HepG2 (cell line): ENCODE results near the gene XPO5. TPM values are rescaled to one million over a fixed set of nuclear protein-coding genes. Genes with fewer than 3 reads are reported as not detected.

ENCODE experiments used
- ATAC-seq: fragments of 200-7000 bp; cut with Tn5 transposase; 3 replicates; pipeline ENCODE4 v1.9.1; 2020; ENCODE audit warnings: mild to moderate bottlenecking, moderate library complexity
- BruUV-seq: library from RNA; stranded (reverse); fragments of 400-500 nt; replicated peaks from 2 replicates; lab custom pipeline; 2021; lab: Mats Ljungman, UMichigan
- CTCF ChIA-PET: fragments of 300-600 bp; formaldehyde crosslinking; extraction: SDS; loops from one replicate; lab custom pipeline; 2021; ENCODE audit warnings: low total read pairs, inconsistent platforms, low intra/inter-chr PET ratio; lab: Yijun Ruan, JAX
- POLR2A ChIA-PET: fragments of 350-600 bp; sonication (Branson Sonifier 250); formaldehyde crosslinking; loops from one replicate; lab custom pipeline; 2020; ENCODE audit warnings: antibody characterized with exemption, inconsistent platforms; lab: Yijun Ruan, JAX
- DNase-seq: peaks from one replicate; pipeline ENCODE4 v3.0.0-alpha.2; 2015; ENCODE audit warnings: low spot score
- FAIRE-seq: peaks from 3 replicates; lab custom pipeline; 2011; peaks lifted over from hg19 to GRCh38; lab: Jason Lieb, UNC
- H2AFZ ChIP-seq: one replicate; pipeline ENCODE4 v1.6.1; 2011; ENCODE audit warnings: low read length, inconsistent platforms
- H3K27ac ChIP-seq: fragments of 300-600 bp; 3 replicates; pipeline ENCODE4 v1.8.0; 2011; ENCODE audit warnings: mixed run types, mild to moderate bottlenecking, mixed read lengths, low read length, inconsistent platforms; ENCODE audit not compliant: insufficient read depth; ENCODE audit errors: extremely low read length
- H3K27me3 ChIP-seq, 2 experiments: fragments of 200-600 bp in 1 of 2; 2 replicates in 1 of 2; 3 replicates in 1 of 2; pipeline versions ENCODE4 v1.6.0 to v1.8.0; 2011; ENCODE audit warnings: low read length in 2 of 2, mild to moderate bottlenecking in 2 of 2, moderate library complexity in 2 of 2, inconsistent platforms in 1 of 2; ENCODE audit not compliant: insufficient read depth in 2 of 2, control insufficient read depth in 1 of 2
- H3K36me3 ChIP-seq, 2 experiments: fragments of 200-600 bp in 1 of 2; replicated peaks in 1 of 2; 2 replicates in 1 of 2; 3 replicates in 1 of 2; pipeline versions ENCODE4 v1.5.1 to v1.8.0; 2011; ENCODE audit warnings: low read length in 2 of 2, inconsistent platforms in 1 of 2; ENCODE audit not compliant: insufficient read depth in 2 of 2, control insufficient read depth in 1 of 2
- H3K4me1 ChIP-seq: 2 replicates; pipeline ENCODE4 v1.5.1; 2012; ENCODE audit warnings: low read length, inconsistent platforms; ENCODE audit not compliant: insufficient read depth
- H3K4me2 ChIP-seq: 2 replicates; pipeline ENCODE4 v1.6.0; 2011; ENCODE audit warnings: low read depth, low read length, inconsistent platforms
- H3K4me3 ChIP-seq, 3 experiments: fragments of 200-600 bp in 1 of 3; sonication (generic), shearing (Covaris generic) in 1 of 3; replicated peaks in 1 of 3; 2 replicates each; pipeline ENCODE4 v1.5.1; 2011 to 2016; ENCODE audit warnings: low read length in 3 of 3, inconsistent platforms in 2 of 3, low read depth in 2 of 3, mild to moderate bottlenecking in 2 of 3, control low read depth in 1 of 3, mixed read lengths in 1 of 3; ENCODE audit not compliant: insufficient read depth in 1 of 3
- H3K79me2 ChIP-seq: one replicate; pipeline ENCODE4 v1.6.1; 2011; ENCODE audit warnings: low read length, inconsistent platforms; ENCODE audit not compliant: insufficient read depth
- H3K9ac ChIP-seq: 2 replicates; pipeline ENCODE4 v1.6.0; 2011; ENCODE audit warnings: mild to moderate bottlenecking, low read depth, low read length, inconsistent platforms; ENCODE audit not compliant: insufficient read depth
- H3K9me3 ChIP-seq: 2 replicates; pipeline ENCODE4 v1.5.1; 2012; ENCODE audit warnings: mild to moderate bottlenecking, low read length
- H4K20me1 ChIP-seq: 2 replicates; pipeline ENCODE4 v1.6.0; 2011; ENCODE audit warnings: inconsistent platforms, mild to moderate bottlenecking, low read length, moderate library complexity; ENCODE audit not compliant: insufficient read depth
- BRCA1 ChIP-seq: sonication (generic); formaldehyde crosslinking; IDR thresholded peaks from 2 replicates; pipeline ENCODE4 v1.4.0; 2020; ENCODE audit warnings: missing genetic modification reagents
- HIVEP1 ChIP-seq: sonication (generic); formaldehyde crosslinking; IDR thresholded peaks from 2 replicates; pipeline ENCODE4 v1.4.0; 2020; ENCODE audit warnings: mild to moderate bottlenecking, missing genetic modification reagents
- KDM2A ChIP-seq: sonication (generic); formaldehyde crosslinking; IDR thresholded peaks from 2 replicates; pipeline ENCODE4 v1.4.0; 2020; ENCODE audit warnings: low read depth, missing genetic modification reagents, borderline replicate concordance
- MLXIP ChIP-seq: sonication (generic); formaldehyde crosslinking; IDR thresholded peaks from 2 replicates; pipeline ENCODE4 v1.9.0; 2021; ENCODE audit warnings: missing genetic modification reagents, borderline replicate concordance
- NAIF1 ChIP-seq: sonication (generic); formaldehyde crosslinking; IDR thresholded peaks from 2 replicates; pipeline ENCODE4 v1.5.0; 2020; ENCODE audit warnings: mild to moderate bottlenecking, missing genetic modification reagents, borderline replicate concordance
- POLR2A ChIP-seq, 2 experiments: IDR thresholded peaks; 2 replicates each; pipeline ENCODE4 v1.6.1; 2011; ENCODE audit warnings: low read depth in 2 of 2, low read length in 2 of 2, mild to moderate bottlenecking in 1 of 2, moderate library complexity in 1 of 2; ENCODE audit not compliant: insufficient read depth in 1 of 2
- RBM22 ChIP-seq: fragments of 200-400 bp; formaldehyde crosslinking; optimal IDR thresholded peaks from 2 replicates; pipeline ENCODE3; 2017; ENCODE audit warnings: mild to moderate bottlenecking, low read length, moderate library complexity
- TAF1 ChIP-seq: sonication (generic); formaldehyde crosslinking; IDR thresholded peaks from 2 replicates; pipeline ENCODE4 v1.4.0; 2020; ENCODE audit warnings: missing genetic modification reagents
- ZNF281 ChIP-seq: sonication (generic); formaldehyde crosslinking; IDR thresholded peaks from 2 replicates; pipeline ENCODE4 v1.4.0; 2020; ENCODE audit warnings: missing genetic modification reagents, borderline replicate concordance
- ZNF570 ChIP-seq: sonication (generic); formaldehyde crosslinking; IDR thresholded peaks from 2 replicates; pipeline ENCODE4 v1.4.0; 2020; ENCODE audit warnings: mild to moderate bottlenecking, missing genetic modification reagents, borderline replicate concordance
- ZNF746 ChIP-seq: sonication (generic); formaldehyde crosslinking; IDR thresholded peaks from 2 replicates; pipeline ENCODE4 v1.8.0; 2022; ENCODE audit warnings: mild to moderate bottlenecking, missing genetic modification reagents
- WGBS: methylation state at CpG from one replicate; pipeline ENCODE4 v1.1.6; 2017; ENCODE audit warnings: low lambda C conversion rate; 5-methylcytosine and 5-hydroxymethylcytosine counted together
- in situ Hi-C: cut with HindIII; loops from 2 replicates; pipeline ENCODE4 v1.10.0; 2017; ENCODE audit warnings: low pct_unique_long_range_greater_than_20kb; ENCODE audit not compliant: extremely low pct_ligation_motif_present
- intact Hi-C: fragments of 100-400 bp; cut with micrococcal nuclease; formaldehyde crosslinking; loops from one replicate; pipeline ENCODE4 v1.10.0; 2022; ENCODE audit not compliant: unreplicated experiment
- polyA plus RNA-seq, 8 experiments: library from polyadenylated mRNA; depleted of rRNA in 3 of 8; stranded (reverse) in 7 of 8; unstranded in 1 of 8; fragments of >200 nt; fragmentation: Illumina TruSeq in 4 of 8; extraction: Trizol in 4 of 8; gene quantifications; 2 replicates each; pipeline versions ENCODE4 v1.2.1 to v1.2.3, GENCODE V29; 2011 to 2016; ENCODE audit warnings: low read depth in 4 of 8, missing spikeins in 1 of 8, mixed read lengths in 1 of 8; ENCODE audit not compliant: insufficient read depth in 1 of 8
- total RNA-seq, 5 experiments: library from RNA; depleted of rRNA; stranded (reverse); fragments of >200 nt; fragmentation: Illumina TruSeq; extraction: Trizol; gene quantifications; 2 replicates each; pipeline ENCODE4 v1.2.3, GENCODE V29; 2016; ENCODE audit warnings: low read depth in 1 of 5

XPO5 gene
- total and polyA plus RNA-seq, 2 of the 13 experiments (the other 11 are each of a cell fraction or from before 2014, with no cell fraction given), result 52.2 to 68.0 TPM

GRCh38 chr6:43523284-43523683 lies 52.6 kb downstream of the XPO5 start:
- Histone ChIP-seq H3K27me3 (no peaks in the 10 kb centered on the region), H3K27ac (no peak overlapping the region), H4K20me1 (no peaks in the 10 kb centered on the region), H3K4me2 (no peak overlapping the region), H3K9ac (no peak overlapping the region), H3K79me2 (peaks cover 13% of the 10 kb centered on the region), H3K36me3 (peaks cover 57 to 92% of the 10 kb centered on the region in 2 experiments), H3K4me1 (peaks cover 11% of the 10 kb centered on the region), H3K9me3 (no peaks in the 10 kb centered on the region), H3K4me3 (no peak overlapping the region), H2AFZ (no peak overlapping the region)
- TF ChIP-seq POLR2A (IDR thresholded peaks at IDR 0.05; ENCODE audit: insufficient read depth in 1 of 2, low read depth in 2 of 2, low read length in 2 of 2) (peak in 1 of 2 experiments; percentile 47; a peak in 1 of 4 replicates), BRCA1 (CRISPR knock-in tag) (no peak), ZNF570 (CRISPR knock-in tag) (no peak), RBM22 (peak; percentile 9)
- ChIA-PET CTCF (no interaction called here), POLR2A (interaction anchor here (2.1 kb wide), 1 partner anchor 52 kb away, joined by 4 read pairs; no protein-coding TSS in a partner anchor)
- in situ Hi-C loops (no loop called here), intact Hi-C loops (no loop called here)
- no TSS peak for BruUV-seq
- no peak for DNase-seq
- peak; percentile 12; the same call in 2 of the 3 replicates for ATAC-seq
- WGBS, result 94% methylated on average over 3 of the region's 3 CpGs
- no peak for FAIRE-seq

GRCh38 chr6:43522547-43523261 lies 53.1 kb downstream of the XPO5 start:
- H4K20me1 ChIP-seq, result no peaks in the 10 kb centered on the region
- no peaks in the 10 kb centered on the region for H3K9me3 ChIP-seq
- H3K36me3 ChIP-seq, result peaks cover 56 to 87% of the 10 kb centered on the region in 2 experiments
- TSS peak; percentile 12 for BruUV-seq
- TF ChIP-seq RBM22 (peak; percentile 33), ZNF281 (CRISPR knock-in tag) (no peak), HIVEP1 (CRISPR knock-in tag) (no peak), MLXIP (CRISPR knock-in tag) (no peak), NAIF1 (no peak), TAF1 (no peak), KDM2A (CRISPR knock-in tag) (no peak), ZNF746 (CRISPR knock-in tag) (no peak)
- H3K4me2 ChIP-seq, result no peak overlapping the region
- no peaks in the 10 kb centered on the region for H3K27me3 ChIP-seq
- intact Hi-C loops, result no loop called here
- peaks cover 17% of the 10 kb centered on the region for H3K4me1 ChIP-seq
- WGBS, result 97% methylated on average over 8 of the region's 8 CpGs
- POLR2A ChIA-PET, result interaction anchor here (1.2 to 2.1 kb wide), 2 partner anchors 12 to 53 kb away, joined by 4 to 5 read pairs; partner anchors contain the start of gene LRRC73
- peak; percentile 12 for ATAC-seq
- FAIRE-seq, result no peak
- H3K9ac ChIP-seq, result no peak overlapping the region
- H2AFZ ChIP-seq, result no peak overlapping the region
- no peak overlapping the region for H3K27ac ChIP-seq
- CTCF ChIA-PET, result no interaction called here
- no peak overlapping the region for H3K4me3 ChIP-seq
- peaks cover 19% of the 10 kb centered on the region for H3K79me2 ChIP-seq
- DNase-seq, result no peak
- in situ Hi-C loops, result no loop called here
